Smooth muscle cell (in vitro differentiated cells): ENCODE results near the gene BPHL. TPM values are rescaled to one million over a fixed set of nuclear protein-coding genes. Genes with fewer than 3 reads are reported as not detected.

ENCODE experiments used
- DNase-seq: peaks from one replicate; lab custom pipeline; 2025; ENCODE audit not compliant: unreplicated experiment; lab: John Stamatoyannopoulos, UW
- H2AFZ ChIP-seq: fragments of 200-600 bp; sonication (generic); 2 replicates; pipeline ENCODE4 v1.6.0; 2016; ENCODE audit warnings: antibody characterized with exemption, low read depth, mild to moderate bottlenecking
- H3F3A ChIP-seq: fragments of 200-600 bp; sonication (generic); 2 replicates; pipeline ENCODE4 v1.6.0; 2017; ENCODE audit warnings: antibody characterized with exemption, low read depth
- H3K27ac ChIP-seq: fragments of 200-600 bp; sonication (generic); 2 replicates; pipeline ENCODE4 v1.5.1; 2016; ENCODE audit warnings: low read depth, mild to moderate bottlenecking
- H3K27me3 ChIP-seq: fragments of 200-600 bp; sonication (generic); 2 replicates; pipeline ENCODE4 v1.6.1; 2016; ENCODE audit warnings: low read depth, mild to moderate bottlenecking
- H3K36me3 ChIP-seq: fragments of 200-600 bp; sonication (generic); 2 replicates; pipeline ENCODE4 v1.5.1; 2016; ENCODE audit warnings: low read depth
- H3K4me1 ChIP-seq: fragments of 200-600 bp; sonication (generic); 2 replicates; pipeline ENCODE4 v1.5.1; 2016; ENCODE audit warnings: low read depth
- H3K4me2 ChIP-seq: fragments of 200-600 bp; sonication (generic); 2 replicates; pipeline ENCODE4 v1.6.0; 2016; ENCODE audit warnings: mild to moderate bottlenecking
- H3K4me3 ChIP-seq: fragments of 200-600 bp; sonication (generic); 2 replicates; pipeline ENCODE4 v1.5.1; 2016; ENCODE audit warnings: mild to moderate bottlenecking
- H3K79me2 ChIP-seq: fragments of 200-600 bp; sonication (generic); 2 replicates; pipeline ENCODE4 v1.6.0; 2016; ENCODE audit warnings: low read depth, mild to moderate bottlenecking
- H3K9ac ChIP-seq: fragments of 200-600 bp; sonication (generic); 2 replicates; pipeline ENCODE4 v1.6.0; 2016; ENCODE audit warnings: low read depth
- H3K9me3 ChIP-seq: fragments of 200-600 bp; sonication (generic); replicated peaks from 2 replicates; pipeline ENCODE4 v1.5.1; 2016; ENCODE audit warnings: low read depth
- H4K20me1 ChIP-seq: fragments of 200-600 bp; sonication (generic); 2 replicates; pipeline ENCODE4 v1.6.0; 2016; ENCODE audit warnings: low read depth
- WGBS: methylation state at CpG from one replicate; pipeline ENCODE4 v1.1.7; 2016; ENCODE audit warnings: low lambda C conversion rate; 5-methylcytosine and 5-hydroxymethylcytosine counted together
- polyA plus RNA-seq: library from polyadenylated mRNA; unstranded; fragments of >200 nt; fragmentation: Nextera tagmentation; extraction: Ambion mirVana; gene quantifications from 2 replicates; pipeline ENCODE4 v1.2.1, GENCODE V29; 2016
- total RNA-seq: library from RNA; depleted of rRNA; stranded (reverse); fragments of >200 nt; gene quantifications from 2 replicates; pipeline ENCODE4 v1.2.3, GENCODE V29; 2014
- TF ChIP-seq, protein P1 (sequence below): fragments of 200-600 bp; sonication (generic); IDR thresholded peaks from 2 replicates; pipeline ENCODE4 v1.5.1; 2017; ENCODE audit warnings: borderline replicate concordance, mild to moderate bottlenecking, antibody characterized with exemption; ENCODE audit not compliant: insufficient read depth, poor library complexity, severe bottlenecking

BPHL gene
- total and polyA plus RNA-seq, 2 experiments from 2014 or later, result 21.3 to 43.6 TPM

GRCh38 chr6:3140201-3140600 is 21.7 kb downstream of the BPHL start:
- peaks cover 13% of the 10 kb centered on the region for H3K36me3 ChIP-seq
- no peak overlapping the region for H2AFZ ChIP-seq
- no peaks in the 10 kb centered on the region for H3K9me3 ChIP-seq
- no peaks in the 10 kb centered on the region for H3K27me3 ChIP-seq
- no peaks in the 10 kb centered on the region for H3K79me2 ChIP-seq
- no peak overlapping the region for H3K9ac ChIP-seq
- WGBS, result 95% methylated on average over 20 of the region's 20 CpGs
- no peak for DNase-seq
- TF ChIP-seq, protein P1, sequence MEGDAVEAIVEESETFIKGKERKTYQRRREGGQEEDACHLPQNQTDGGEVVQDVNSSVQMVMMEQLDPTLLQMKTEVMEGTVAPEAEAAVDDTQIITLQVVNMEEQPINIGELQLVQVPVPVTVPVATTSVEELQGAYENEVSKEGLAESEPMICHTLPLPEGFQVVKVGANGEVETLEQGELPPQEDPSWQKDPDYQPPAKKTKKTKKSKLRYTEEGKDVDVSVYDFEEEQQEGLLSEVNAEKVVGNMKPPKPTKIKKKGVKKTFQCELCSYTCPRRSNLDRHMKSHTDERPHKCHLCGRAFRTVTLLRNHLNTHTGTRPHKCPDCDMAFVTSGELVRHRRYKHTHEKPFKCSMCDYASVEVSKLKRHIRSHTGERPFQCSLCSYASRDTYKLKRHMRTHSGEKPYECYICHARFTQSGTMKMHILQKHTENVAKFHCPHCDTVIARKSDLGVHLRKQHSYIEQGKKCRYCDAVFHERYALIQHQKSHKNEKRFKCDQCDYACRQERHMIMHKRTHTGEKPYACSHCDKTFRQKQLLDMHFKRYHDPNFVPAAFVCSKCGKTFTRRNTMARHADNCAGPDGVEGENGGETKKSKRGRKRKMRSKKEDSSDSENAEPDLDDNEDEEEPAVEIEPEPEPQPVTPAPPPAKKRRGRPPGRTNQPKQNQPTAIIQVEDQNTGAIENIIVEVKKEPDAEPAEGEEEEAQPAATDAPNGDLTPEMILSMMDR, result no peak
- no peak overlapping the region for H3K4me3 ChIP-seq
- no peaks in the 10 kb centered on the region for H3F3A ChIP-seq
- no peak overlapping the region for H3K27ac ChIP-seq
- H4K20me1 ChIP-seq, result no peaks in the 10 kb centered on the region
- no peak overlapping the region for H3K4me2 ChIP-seq
- no peaks in the 10 kb centered on the region for H3K4me1 ChIP-seq

DNA sequence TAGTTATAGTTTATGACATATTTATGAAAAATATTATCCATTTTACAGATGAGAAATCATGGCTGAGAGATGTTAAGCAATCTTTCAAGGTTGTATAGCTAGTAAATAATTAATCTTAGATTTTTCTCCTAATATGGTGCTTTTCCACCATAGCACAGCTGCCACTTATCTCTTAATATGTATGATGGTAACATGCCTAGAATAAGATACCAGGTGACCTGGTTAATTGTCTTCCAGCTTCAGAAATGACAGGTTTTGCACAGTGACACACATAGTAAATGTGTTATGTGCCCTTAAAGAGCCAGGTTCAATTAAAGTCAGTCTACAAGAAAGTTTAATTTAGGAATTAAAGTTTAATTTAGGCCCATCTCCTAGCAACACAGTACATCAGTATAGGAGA is 24.0 kb downstream of the BPHL start:
- H3K9me3 ChIP-seq, result no peaks in the 10 kb centered on the region
- no peaks in the 10 kb centered on the region for H3F3A ChIP-seq
- H3K4me2 ChIP-seq, result no peak overlapping the region
- no peak overlapping the region for H2AFZ ChIP-seq
- TF ChIP-seq, protein P1, result no peak
- DNase-seq, result no peak
- H4K20me1 ChIP-seq, result no peaks in the 10 kb centered on the region
- H3K79me2 ChIP-seq, result no peaks in the 10 kb centered on the region
- no peak overlapping the region for H3K27ac ChIP-seq
- no peaks in the 10 kb centered on the region for H3K27me3 ChIP-seq
- H3K36me3 ChIP-seq, result peaks cover 12% of the 10 kb centered on the region
- H3K4me1 ChIP-seq, result no peaks in the 10 kb centered on the region
- H3K9ac ChIP-seq, result no peak overlapping the region
- H3K4me3 ChIP-seq, result no peak overlapping the region

DNA sequence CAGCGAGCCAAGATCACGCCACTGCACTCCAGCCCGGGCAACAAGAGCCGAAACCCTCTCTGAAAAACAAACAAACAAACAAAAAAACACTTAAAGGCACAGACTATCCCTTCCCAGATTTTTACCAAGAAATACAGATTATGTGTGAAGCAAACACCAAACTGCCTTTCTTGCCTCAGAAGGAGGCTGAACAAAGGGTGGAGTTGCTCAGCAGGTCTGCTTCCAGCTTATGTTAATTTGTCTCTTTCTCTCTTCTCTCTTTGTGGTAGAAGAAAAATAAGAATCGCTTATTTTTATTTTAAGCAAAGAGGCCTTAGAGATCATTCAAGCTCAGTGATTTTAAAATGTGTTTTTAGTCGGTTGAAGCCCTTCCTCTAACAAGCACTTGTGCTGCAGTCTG is 24.6 kb downstream of the BPHL start:
- 94% methylated on average over 6 of the region's 6 CpGs for WGBS
- Histone ChIP-seq H3F3A (no peaks in the 10 kb centered on the region), H3K9me3 (no peaks in the 10 kb centered on the region), H3K27ac (no peak overlapping the region), H4K20me1 (no peaks in the 10 kb centered on the region), H3K27me3 (no peaks in the 10 kb centered on the region), H2AFZ (no peak overlapping the region), H3K4me2 (no peak overlapping the region), H3K79me2 (no peaks in the 10 kb centered on the region), H3K9ac (no peak overlapping the region), H3K4me3 (no peak overlapping the region), H3K4me1 (no peaks in the 10 kb centered on the region), H3K36me3 (peaks cover 8% of the 10 kb centered on the region)
- DNase-seq, result no peak
- TF ChIP-seq, protein P1, result no peak

DNA sequence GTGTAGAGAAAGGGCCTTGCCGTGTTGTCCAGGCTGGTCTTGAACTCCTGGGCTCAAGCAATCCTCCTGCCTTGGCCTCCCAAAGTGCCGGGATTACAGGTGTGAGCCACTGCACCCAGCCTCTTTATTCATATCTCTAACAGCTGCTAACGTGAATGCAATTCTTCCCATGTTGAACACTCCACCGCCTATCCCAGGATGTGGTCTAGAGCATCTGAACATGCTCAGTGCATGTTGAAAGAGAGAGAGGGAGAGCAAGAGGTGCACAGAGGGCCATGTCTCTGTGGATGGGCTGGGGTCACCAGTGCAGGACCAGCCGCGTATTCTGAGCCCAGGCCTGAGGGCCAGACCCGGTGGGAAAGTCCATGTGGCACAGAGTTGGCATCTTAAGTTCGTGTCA is 26.1 kb downstream of the BPHL start:
- no peaks in the 10 kb centered on the region for H3K27me3 ChIP-seq
- H3K27ac ChIP-seq, result no peak overlapping the region
- H3K4me2 ChIP-seq, result no peak overlapping the region
- TF ChIP-seq, protein P1, result no peak
- no peak overlapping the region for H3K9ac ChIP-seq
- H3F3A ChIP-seq, result no peaks in the 10 kb centered on the region
- WGBS, result 81% methylated on average over 8 of the region's 8 CpGs
- H3K4me1 ChIP-seq, result no peaks in the 10 kb centered on the region
- no peak overlapping the region for H3K4me3 ChIP-seq
- no peaks in the 10 kb centered on the region for H3K79me2 ChIP-seq
- H4K20me1 ChIP-seq, result no peaks in the 10 kb centered on the region
- H3K9me3 ChIP-seq, result no peaks in the 10 kb centered on the region
- H3K36me3 ChIP-seq, result no peaks in the 10 kb centered on the region
- H2AFZ ChIP-seq, result no peak overlapping the region
- no peak for DNase-seq
